ENCODE results near the gene PPP2R5C.

DNA sequence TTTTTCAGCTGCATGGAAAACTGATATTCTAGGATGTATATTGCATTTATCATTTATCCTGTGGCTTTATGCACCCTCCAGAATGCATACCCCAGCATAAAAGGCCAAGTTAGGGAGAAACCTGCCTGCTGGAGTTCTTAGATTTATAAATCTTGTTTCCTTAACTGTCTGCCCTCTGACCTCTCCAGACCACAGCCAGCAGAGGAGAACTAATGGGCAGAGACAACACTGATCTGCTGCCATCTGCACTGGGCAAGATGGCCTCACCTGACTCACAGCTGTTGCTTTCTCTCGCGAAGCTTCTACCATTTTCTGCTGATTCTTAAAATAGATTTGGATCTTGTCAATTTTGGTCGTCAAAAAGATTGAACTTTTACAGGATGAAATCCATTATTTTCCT lies 65.8 kb downstream of the PPP2R5C start:
- TF ChIP-seq POLR2A (IDR thresholded peaks at IDR 0.05; ENCODE audit: low read depth, low read length) (no peak), POLR2AphosphoS5 (IDR thresholded peaks at IDR 0.05; ENCODE audit: insufficient read depth, low read depth, low read length) (no peak), EZH2 (IDR thresholded peaks at IDR 0.05; ENCODE audit: borderline replicate concordance, low read depth, low read length, severe bottlenecking) (no peak), FOS (IDR thresholded peaks at IDR 0.05; ENCODE audit: borderline replicate concordance, insufficient read depth, low read length) (no peak), MYC (IDR thresholded peaks at IDR 0.05; ENCODE audit: low read depth, low read length) (no peak), JUN (IDR thresholded peaks at IDR 0.05; ENCODE audit: borderline replicate concordance, insufficient read depth, insufficient read length, low read depth) (no peak)
- TF ChIP-seq, protein P1, sequence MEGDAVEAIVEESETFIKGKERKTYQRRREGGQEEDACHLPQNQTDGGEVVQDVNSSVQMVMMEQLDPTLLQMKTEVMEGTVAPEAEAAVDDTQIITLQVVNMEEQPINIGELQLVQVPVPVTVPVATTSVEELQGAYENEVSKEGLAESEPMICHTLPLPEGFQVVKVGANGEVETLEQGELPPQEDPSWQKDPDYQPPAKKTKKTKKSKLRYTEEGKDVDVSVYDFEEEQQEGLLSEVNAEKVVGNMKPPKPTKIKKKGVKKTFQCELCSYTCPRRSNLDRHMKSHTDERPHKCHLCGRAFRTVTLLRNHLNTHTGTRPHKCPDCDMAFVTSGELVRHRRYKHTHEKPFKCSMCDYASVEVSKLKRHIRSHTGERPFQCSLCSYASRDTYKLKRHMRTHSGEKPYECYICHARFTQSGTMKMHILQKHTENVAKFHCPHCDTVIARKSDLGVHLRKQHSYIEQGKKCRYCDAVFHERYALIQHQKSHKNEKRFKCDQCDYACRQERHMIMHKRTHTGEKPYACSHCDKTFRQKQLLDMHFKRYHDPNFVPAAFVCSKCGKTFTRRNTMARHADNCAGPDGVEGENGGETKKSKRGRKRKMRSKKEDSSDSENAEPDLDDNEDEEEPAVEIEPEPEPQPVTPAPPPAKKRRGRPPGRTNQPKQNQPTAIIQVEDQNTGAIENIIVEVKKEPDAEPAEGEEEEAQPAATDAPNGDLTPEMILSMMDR (IDR thresholded peaks at IDR 0.05; ENCODE audit: extremely low read depth in 1 of 2, insufficient read depth in 1 of 2, low read depth in 1 of 2, low read length in 2 of 2): no peak
- TF ChIP-seq, protein P2, sequence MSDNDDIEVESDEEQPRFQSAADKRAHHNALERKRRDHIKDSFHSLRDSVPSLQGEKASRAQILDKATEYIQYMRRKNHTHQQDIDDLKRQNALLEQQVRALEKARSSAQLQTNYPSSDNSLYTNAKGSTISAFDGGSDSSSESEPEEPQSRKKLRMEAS (IDR thresholded peaks at IDR 0.05; ENCODE audit: insufficient read depth, insufficient read length): no peak
